Right hindlimb (tissue), 1 donor: ENCODE measurements around the gene SLX4IP.

ENCODE experiments used
- DNase-seq: peaks from one replicate; pipeline ENCODE4 v3.0.0-alpha.2; 2018

The SLX4IP gene

GRCh38 chr20:10654630-10655029 is 219.5 kb downstream of the SLX4IP start:
- no peak for DNase-seq

GRCh38 chr20:10655720-10656669 is 220.9 kb downstream of the SLX4IP start:
- DNase-seq = no peak

- no peak for DNase-seq
These were observed 222.3 kb downstream of the SLX4IP start for GRCh38 chr20:10657453-10657852.

- no peak for DNase-seq
These were observed 223.1 kb downstream of the SLX4IP start for GRCh38 chr20:10658051-10658823.

GRCh38 chr20:10658876-10659632 is 223.9 kb downstream of the SLX4IP start:
- no peak for DNase-seq

- no peak for DNase-seq
These were observed 224.8 kb downstream of the SLX4IP start for GRCh38 chr20:10659651-10660601.

- DNase-seq = no peak
These were observed 225.6 kb downstream of the SLX4IP start for GRCh38 chr20:10660661-10661060.

GRCh38 chr20:10661261-10661660 is 226.2 kb downstream of the SLX4IP start:
- no peak for DNase-seq

GRCh38 chr20:10662151-10662550 is 227.0 kb downstream of the SLX4IP start:
- DNase-seq = no peak

- no peak for DNase-seq
These were observed 227.8 kb downstream of the SLX4IP start for GRCh38 chr20:10662661-10663458.

GRCh38 chr20:10663756-10664155 is 228.7 kb downstream of the SLX4IP start:
- DNase-seq = no peak

GRCh38 chr20:10665027-10665561 is 230.0 kb downstream of the SLX4IP start:
- DNase-seq = no peak

- no peak for DNase-seq
These were observed 230.7 kb downstream of the SLX4IP start for GRCh38 chr20:10665791-10666190.

GRCh38 chr20:10666221-10667076 is 231.3 kb downstream of the SLX4IP start:
- DNase-seq = no peak

- no peak for DNase-seq
These were observed 231.9 kb downstream of the SLX4IP start for GRCh38 chr20:10667077-10667401.

GRCh38 chr20:10667560-10668167 is 232.6 kb downstream of the SLX4IP start:
- no peak for DNase-seq

GRCh38 chr20:10668677-10669368 is 233.7 kb downstream of the SLX4IP start:
- no peak for DNase-seq

- no peak for DNase-seq
These were observed 234.8 kb downstream of the SLX4IP start for GRCh38 chr20:10669843-10670446.
